Right renal cortex interstitium (tissue), 3 donors: ENCODE data around the gene ASB15. TPM values are rescaled to one million over a fixed set of nuclear protein-coding genes. Genes with fewer than 3 reads are reported as not detected.
"Not testable (repeated sequence)": the region's sequence is repeated elsewhere in the genome, so short reads cannot be mapped to it uniquely, and the experiment has no call there.

Source experiments
- DNase-seq, 3 donors: peaks; one replicate each; pipeline ENCODE4 v3.0.0-alpha.2; 2013; ENCODE audit warnings: low read depth in 3 of 3, low spot score in 2 of 3
- polyA plus RNA-seq, 3 donors: library from polyadenylated mRNA; unstranded; fragments of 120-200 nt; gene quantifications; one replicate each; pipeline ENCODE4 v1.2.1, GENCODE V29; 2013; ENCODE audit not compliant: insufficient read length in 3 of 3

The ASB15 gene
- polyA plus RNA-seq = 1 to 10 TPM; 1.1 to 2.0 (median 1.8) TPM

DNA sequence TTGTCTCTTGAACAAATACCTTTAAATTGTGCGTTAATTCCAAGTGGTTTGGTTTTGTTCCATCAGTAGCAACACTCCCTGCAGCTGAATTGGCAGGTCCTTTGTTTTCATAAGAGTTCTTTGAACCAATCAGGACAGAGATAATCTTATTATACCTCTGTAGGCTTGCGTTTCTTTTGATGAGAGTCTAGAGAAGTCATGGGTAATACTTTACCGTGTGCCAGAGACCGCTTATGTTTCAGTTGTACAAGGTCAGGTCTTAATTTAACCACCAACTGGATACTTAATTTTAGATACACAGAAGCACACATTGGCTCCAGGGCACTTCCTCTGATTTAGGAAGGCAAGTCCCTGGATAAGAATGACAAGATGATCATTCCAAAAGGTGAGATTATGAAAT is at the start of gene ASB15:
Gene ASB15 (plus strand): TSS at position 292 of the 400 bp plus-strand sequence. CDS start 12,682 bp downstream, outside the sequence.
- no peak for DNase-seq

DNA sequence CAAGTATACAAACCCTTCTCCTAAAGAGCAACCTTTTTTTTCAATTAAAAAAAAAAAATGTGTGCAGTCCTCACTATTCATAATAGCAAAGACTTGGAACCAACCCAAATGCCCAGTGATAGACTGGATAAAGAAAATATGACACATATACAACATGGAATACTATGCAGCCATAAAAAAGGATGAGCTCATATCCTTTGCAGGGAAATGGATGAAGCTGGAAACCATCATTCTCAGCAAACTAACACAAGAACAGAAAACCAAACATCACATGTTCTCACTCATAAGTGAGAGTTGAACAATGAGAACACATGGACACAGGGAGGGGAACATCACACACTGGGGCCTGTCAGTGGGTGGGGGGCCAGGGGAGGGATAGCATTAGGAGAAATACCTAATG is 49.5 kb upstream of the ASB15 start:
- DNase-seq = not testable (repeated sequence)

DNA sequence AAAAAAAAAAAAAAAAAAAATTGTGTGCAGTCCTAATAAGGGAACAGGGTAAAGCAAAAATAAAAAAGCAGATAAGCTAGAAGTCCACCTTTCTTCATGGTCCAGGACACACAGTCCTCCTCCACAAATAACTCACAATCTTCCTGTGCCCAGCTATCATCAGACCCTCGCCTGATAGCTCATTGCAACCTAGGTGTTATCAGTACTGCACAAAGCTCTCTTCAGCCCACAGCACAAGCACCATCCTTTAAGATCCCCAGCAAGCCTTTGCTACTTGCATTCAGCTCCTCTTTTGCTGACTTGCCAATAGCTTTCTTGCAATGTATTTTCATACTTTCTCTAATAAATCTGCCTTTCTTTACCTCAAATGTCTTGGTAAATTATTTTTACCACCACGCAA is 49.0 kb upstream of the ASB15 start:
- no peak for DNase-seq

DNA sequence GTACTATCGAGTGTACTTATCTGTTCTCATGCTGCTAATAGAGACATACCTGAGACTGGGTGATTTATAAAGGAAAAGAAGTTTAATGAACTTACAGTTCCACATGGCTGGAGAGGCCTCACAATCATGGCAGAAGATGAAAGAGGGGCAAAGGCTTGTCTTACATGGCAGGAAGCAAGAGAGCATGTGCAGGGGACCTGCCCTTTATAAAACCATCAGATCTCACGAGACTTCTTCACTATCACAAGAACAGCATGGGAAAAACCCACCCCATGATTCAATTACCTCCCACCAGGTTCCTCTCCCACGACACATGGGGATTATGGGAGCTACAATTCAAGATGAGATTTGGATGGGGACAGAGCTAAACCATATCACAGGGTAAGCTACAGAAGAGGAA is 48.5 kb upstream of the ASB15 start:
- DNase-seq = no peak

DNA sequence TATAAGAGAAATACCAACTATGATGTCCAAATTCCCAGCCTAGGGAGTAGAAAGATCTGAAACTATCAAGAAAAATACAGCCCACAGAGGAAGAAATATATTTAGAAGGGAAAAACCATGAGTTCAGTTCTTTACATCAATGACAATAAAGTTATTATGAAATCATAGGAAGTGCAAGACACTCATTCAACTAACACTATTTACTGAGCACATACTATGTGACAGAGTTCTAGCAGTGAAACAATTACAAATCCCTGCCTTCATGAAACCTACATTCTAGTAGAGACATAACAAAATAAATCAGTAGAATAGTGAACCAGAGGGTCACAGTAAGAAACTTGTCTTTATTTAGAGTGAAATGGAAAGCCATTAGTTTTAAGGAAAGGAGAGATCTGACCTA is 46.1 kb upstream of the ASB15 start:
- no peak for DNase-seq

DNA sequence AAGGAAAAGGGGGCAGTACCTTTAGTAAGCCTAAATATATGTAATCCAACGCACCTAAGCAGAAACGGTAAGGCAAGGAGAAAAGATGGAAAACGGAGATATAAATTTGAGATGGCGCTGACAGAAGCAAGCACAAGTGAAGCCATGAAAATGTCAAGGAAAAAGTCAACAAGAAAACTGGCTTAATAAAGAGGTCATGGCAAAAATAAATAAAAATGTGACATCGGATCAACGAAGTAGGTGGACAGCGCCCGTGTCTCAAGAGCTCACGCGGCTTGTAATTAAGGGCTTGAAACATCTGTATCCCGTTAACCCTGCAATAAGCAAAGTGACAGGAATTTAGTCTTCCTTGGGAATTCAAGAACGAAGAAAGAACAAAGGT is 44.6 kb upstream of the ASB15 start:
- no peak for DNase-seq

GRCh38 chr7:123557398-123558288 is 44.0 kb upstream of the ASB15 start, which contains the start of gene NDUFA5:
Gene NDUFA5 (minus strand): TSS chr7:123557818. CDS start chr7:123557795, 23 bp downstream.
- DNase-seq = peak; percentile 98 to 99 (median 99)

DNA sequence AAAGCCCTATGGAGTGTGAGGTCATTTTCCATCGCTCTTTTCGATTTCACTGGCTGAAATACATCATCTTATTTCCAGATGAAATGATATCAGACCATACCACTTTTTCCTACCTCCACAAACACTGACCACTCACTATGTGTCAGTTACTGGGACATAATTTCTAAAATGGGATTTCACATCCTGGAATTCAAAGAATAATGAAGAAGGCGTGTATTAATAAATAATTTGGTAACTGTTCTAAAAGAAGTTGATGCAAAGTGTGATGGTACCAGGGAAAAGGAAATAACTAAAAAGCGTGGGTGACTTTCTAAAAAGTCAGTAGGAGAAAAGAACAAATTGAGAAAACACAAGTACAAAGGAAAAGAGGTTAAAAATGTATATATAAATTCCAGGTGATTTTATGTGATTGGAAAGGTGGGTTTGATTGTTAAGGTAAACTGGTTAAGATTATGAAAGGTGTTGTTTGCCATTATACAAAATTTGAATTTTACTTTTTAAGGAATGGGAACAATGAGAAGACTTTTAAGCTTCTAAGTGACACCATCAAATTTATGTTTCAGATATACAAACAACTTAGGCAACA is 43.2 kb upstream of the ASB15 start:
- no peak for DNase-seq

DNA sequence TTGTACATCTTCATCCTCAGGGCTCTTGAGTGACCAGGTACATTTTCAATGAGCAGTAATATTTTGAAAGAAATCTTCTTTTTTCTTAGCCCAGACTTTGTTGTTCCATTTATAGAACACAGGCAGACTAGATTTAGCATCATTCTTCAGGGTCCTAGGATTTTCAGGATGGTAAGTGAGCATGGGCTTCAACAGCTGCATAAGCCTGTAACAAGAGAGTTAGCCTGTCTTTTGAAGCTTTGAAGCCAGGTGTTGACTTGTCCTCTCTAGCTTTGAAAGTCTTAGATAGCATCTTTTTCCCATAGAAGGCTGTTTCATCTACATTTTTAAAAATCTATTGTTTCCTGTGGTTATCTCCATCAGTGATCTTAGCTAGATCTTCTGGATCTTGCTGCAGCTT is 39.5 kb upstream of the ASB15 start:
- no peak for DNase-seq

DNA sequence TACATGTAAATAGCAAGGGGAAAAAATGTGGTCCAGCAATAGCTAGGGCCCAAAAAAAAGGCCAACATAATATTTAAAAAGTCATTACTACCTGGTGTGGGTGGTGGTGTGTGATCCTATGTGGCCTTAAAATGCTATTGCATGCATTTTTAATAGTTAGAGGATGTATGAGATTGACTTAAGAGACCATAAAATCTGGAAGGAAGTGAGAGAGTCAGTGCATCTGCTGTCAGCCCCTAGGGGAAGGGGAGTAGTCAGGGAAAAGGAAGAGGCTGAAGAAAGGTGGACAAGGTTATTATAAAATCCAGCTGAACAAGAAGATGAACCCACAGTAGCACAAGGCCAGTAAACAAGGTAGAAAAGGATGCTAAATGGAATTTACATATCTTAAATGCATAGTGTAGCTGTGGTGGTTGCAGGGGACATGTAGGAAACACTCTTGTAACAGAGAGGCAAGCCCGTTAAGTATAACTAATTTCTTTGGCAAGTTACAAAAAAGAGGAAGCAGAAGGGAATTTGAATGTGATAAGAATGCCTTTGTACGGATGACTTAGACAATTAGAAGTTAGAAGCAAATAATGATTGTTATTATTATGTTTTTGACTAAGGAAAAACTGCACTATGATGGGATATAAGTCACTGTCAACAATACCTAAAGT is 32.1 kb upstream of the ASB15 start:
- no peak for DNase-seq

GRCh38 chr7:123570390-123571182 is 31.0 kb upstream of the ASB15 start:
- no peak for DNase-seq

DNA sequence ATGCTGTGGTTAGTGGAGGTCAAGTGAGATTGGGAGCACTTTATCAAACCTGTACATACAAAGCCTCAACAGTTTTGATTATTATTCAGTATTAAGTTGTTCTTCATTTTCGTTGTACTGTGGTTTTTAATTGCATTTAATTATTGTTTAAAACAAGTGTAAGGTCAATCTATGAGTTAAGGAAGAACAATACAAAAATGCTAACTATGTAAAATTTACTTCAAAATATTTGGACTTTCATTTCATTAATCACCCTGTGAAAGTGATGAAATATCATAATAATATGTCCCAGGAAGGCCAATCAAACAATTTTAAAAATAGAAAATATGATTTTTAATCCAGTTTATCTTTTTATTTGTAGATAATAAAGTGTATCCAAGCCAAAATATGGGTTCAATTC is 30.4 kb upstream of the ASB15 start:
- DNase-seq = no peak

DNA sequence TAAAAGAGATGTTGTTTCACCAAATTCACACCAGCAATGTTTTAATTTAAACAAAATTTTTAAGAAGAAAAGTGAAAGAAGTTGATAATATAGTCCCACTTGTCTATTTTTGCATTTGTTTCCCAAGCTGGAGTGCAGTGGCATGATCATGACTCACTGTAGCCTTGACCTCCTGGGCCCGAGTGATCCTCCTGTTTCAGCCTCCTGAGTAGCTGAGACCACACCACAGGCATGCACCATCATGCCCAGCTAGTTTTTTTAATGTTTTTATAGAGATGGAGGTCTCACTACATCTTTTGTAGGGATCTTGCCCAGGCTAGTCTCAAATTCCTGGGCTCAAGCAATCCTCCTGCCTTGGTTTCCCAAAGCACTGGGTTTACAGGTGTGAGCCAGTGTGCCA is 29.9 kb upstream of the ASB15 start:
- no peak for DNase-seq

- no peak for DNase-seq
These were observed 28.3 kb upstream of the ASB15 start for GRCh38 chr7:123573341-123573740.

DNA sequence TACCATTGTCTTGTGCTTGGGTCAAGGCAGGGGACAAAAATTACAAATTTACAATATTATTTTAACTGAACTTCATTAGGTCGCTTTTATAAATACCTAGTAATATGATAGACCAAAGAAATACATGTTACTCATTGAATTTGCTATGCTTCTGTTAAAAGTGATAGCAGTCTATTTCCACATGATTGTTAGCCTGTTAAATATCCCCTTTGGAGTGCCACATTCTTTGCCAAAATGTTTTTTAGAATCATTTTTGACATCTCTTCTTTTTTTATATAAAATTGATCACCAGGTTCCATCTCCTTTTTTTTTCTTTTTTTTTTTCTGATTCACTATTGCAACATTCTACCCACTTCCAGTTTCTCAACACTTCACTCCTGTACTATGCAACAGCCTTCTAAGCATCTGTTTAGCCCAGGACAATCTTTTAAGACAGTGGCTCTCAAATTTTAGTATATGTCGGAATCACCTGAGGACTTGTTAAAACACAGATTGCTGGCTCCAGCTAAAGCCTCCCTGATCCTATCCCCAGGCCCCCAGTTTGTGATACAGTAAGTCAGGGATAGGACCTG is 27.6 kb upstream of the ASB15 start:
- no peak for DNase-seq

DNA sequence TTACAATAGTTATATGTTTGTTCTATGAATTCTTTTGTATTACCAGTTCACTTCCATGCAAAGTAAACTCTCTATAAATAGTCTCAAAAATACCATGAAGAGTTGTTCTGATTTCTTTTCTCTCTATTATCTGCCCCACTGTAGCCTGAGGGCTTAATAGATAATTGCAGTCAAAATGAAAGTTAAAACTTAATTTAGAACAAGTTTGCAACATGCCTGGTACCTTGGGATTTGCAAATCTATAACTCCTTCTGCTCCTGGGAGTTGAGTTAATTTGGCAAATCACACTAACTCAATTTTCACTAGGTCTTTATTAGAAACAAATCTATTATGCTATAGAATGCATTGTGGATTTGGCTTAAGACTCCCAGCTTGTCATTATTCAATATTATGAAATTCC is 22.2 kb upstream of the ASB15 start:
- no peak for DNase-seq

DNA sequence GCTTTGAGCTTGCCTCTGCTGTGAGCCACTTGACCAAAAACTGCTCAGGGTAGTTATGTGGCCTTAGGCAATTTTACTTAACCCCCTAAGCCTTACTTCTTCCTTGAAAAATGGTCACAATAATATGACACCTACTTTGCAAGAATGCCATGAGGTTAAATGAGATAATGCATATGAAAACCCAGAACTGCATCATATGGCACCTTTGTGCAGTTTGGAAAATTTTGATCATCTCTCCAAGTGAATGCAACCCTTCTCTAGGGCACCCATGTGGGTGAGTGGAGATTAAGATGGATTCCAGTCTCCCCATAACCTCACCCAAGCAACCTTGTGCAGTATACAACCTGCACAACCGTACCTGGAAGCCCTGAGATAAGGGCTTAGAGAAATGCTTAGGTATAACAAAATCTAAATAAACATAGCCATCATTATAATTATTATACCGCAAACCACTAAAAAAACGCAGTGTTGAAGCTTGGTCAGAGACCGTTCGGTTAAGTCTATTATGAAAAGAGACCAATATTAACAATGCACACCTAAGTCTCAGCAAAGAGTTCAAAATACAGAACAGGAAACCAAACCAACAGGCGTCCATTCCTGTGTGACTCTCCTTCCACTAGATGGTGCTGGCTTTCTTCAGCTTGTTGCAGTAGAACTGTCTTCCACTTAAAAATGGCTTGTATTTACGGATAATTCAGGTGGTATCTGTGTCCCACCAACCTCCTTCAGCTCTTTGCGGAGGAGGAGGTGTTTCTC is 21.0 kb upstream of the ASB15 start:
- peak in 1 of 3 donors; percentile 18 for DNase-seq

DNA sequence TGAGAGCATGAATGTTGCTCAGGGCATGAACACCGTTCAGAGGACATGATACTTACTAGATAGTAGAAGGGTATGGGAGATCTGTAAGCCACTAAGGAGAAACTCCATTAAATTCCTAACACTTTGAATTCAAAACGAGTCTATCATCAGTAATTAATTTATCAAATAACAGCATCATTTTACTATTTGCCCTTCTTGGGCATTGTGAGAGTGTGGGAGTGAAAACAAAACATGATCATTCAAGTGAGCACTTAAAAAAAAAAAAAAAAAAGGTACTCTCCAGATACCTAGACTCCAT is 20.5 kb upstream of the ASB15 start:
- no peak for DNase-seq

DNA sequence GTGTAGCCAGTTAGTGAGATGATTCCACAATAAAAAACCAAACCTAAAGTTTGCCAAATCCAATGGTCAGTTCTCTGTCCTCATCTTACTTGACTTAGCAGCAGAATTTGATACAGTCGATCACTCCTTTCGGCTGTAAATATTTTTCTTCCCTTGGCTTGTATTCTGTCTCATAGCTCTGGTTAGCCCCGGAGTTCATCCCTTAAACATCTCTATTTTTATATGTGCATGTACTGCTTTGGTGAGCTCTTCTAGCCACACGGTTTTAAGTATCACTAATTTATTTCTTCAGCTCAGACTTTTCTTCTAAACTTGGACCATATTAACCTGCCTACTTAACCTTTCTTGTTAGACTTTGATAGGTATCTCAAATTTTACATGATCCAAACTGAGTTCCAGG is 17.8 kb upstream of the ASB15 start:
- DNase-seq = no peak

DNA sequence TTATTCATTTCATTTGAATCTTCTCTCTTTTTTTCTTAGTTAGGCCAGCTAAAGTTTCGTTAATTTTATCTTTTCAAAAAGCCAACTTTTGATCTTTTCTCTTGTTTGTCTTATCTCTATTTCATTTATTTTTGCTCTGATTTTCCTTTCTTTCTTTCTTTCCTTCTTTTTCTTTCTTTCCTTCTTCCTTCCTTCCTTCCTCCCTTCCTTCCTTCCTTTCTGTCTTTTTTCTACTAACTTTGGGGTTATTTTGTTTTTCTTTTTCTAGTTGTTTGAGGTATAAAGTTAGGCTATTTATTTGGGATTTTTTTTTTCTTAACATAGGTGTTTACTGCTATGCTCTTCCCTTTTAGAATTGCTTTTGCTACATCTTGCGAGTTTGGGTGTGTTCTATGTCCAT is 13.2 kb upstream of the ASB15 start:
- DNase-seq = no peak
